B cell (primary cell): ENCODE measurements around the gene PFAS.

Source experiments
- CTCF ChIP-seq: fragments of 200-600 bp; IDR thresholded peaks from one replicate; pipeline ENCODE4 v1.8.0; 2022; ENCODE audit warnings: antibody characterized with exemption, mild to moderate bottlenecking
- EZH2 ChIP-seq: IDR thresholded peaks from 2 replicates; pipeline ENCODE4 v1.6.1; 2012; ENCODE audit warnings: borderline replicate concordance, low read depth, mild to moderate bottlenecking, moderate library complexity, low read length; ENCODE audit not compliant: insufficient read depth, poor library complexity, severe bottlenecking

DNA sequence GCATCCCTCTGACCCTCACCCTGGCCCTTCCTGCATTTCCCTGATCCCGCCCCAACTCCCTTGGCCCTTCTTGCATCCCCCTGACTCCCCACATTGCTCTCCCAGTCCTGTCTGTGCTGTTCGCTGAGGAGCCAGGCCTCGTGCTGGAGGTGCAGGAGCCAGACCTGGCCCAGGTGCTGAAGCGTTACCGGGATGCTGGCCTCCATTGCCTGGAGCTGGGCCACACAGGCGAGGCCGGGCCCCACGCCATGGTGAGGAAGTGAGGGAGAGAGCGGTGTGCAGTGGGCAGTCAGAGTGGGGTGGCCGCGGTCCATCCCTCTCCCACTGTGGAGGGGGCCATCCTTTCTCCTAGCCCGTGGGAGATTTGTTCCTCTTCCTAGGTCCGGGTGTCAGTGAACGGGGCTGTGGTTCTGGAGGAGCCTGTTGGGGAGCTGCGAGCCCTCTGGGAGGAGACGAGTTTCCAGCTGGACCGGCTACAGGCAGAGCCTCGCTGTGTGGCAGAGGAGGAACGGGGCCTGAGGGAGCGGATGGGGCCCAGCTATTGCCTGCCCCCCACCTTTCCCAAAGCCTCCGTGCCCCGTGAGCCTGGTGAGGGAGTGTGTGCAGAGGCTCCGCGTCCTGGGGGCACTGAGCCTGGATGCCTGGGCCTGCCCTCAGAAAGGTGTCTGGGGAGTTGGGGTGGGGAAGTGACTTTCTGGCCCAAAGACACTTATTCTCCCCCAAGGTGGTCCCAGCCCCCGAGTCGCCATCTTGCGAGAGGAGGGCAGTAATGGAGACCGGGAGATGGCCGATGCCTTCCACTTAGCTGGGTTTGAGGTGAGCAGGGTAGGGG, 17.8 kb downstream of the PFAS start:
- TF ChIP-seq CTCF: no peak
- TF ChIP-seq EZH2: no peak
